Stimulated activated CD8-positive, alpha-beta memory T cell treated with anti-CD3 and anti-CD28 coated beads, Interleukin-4, amount 100 ng/mL, for 48 hours (primary cell): ENCODE results near the gene SYT9.

Source experiments
- DNase-seq: peaks from one replicate; pipeline ENCODE4 v3.0.0-alpha.2; 2020

SYT9 gene

GRCh38 chr11:7484645-7485044 is 232.9 kb downstream of the SYT9 start:
- no peak for DNase-seq

GRCh38 chr11:7485186-7486097 is 233.7 kb downstream of the SYT9 start, which contains the start of gene OLFML1:
Gene OLFML1 (plus strand): TSS chr11:7485506. CDS start chr11:7485876, 370 bp downstream.
- DNase-seq, result no peak

- DNase-seq, result no peak
These were observed 234.5 kb downstream of the SYT9 start for GRCh38 chr11:7486098-7486780.

GRCh38 chr11:7486781-7487140 is 235.1 kb downstream of the SYT9 start:
- DNase-seq, result no peak

- no peak for DNase-seq
These were observed 235.7 kb downstream of the SYT9 start for GRCh38 chr11:7487360-7487759.

- DNase-seq, result no peak
These were observed 237.0 kb downstream of the SYT9 start for GRCh38 chr11:7488681-7489080.

- no peak for DNase-seq
These were observed 237.7 kb downstream of the SYT9 start for GRCh38 chr11:7489376-7489775.

GRCh38 chr11:7490054-7490453 is 238.3 kb downstream of the SYT9 start:
- no peak for DNase-seq

- no peak for DNase-seq
These were observed 238.8 kb downstream of the SYT9 start for GRCh38 chr11:7490535-7490934.

- no peak for DNase-seq
These were observed 240.5 kb downstream of the SYT9 start for GRCh38 chr11:7492253-7492652.

- no peak for DNase-seq
These were observed 242.0 kb downstream of the SYT9 start for GRCh38 chr11:7493670-7494069.

- DNase-seq, result no peak
These were observed 242.5 kb downstream of the SYT9 start for GRCh38 chr11:7494086-7494745.

GRCh38 chr11:7495882-7496551 is 244.3 kb downstream of the SYT9 start:
- DNase-seq, result no peak

- no peak for DNase-seq
These were observed 246.5 kb downstream of the SYT9 start for GRCh38 chr11:7498193-7498592.

- no peak for DNase-seq
These were observed 247.4 kb downstream of the SYT9 start for GRCh38 chr11:7499081-7499480.

- DNase-seq, result no peak
These were observed 248.5 kb downstream of the SYT9 start for GRCh38 chr11:7500251-7500650.

GRCh38 chr11:7501251-7501650 is 249.5 kb downstream of the SYT9 start:
- no peak for DNase-seq

- no peak for DNase-seq
These were observed 250.2 kb downstream of the SYT9 start for GRCh38 chr11:7501894-7502293.

GRCh38 chr11:7506243-7506642 is 254.5 kb downstream of the SYT9 start:
- no peak for DNase-seq

GRCh38 chr11:7508087-7508486 is 256.4 kb downstream of the SYT9 start:
- DNase-seq, result no peak

- DNase-seq, result no peak
These were observed 258.3 kb downstream of the SYT9 start for GRCh38 chr11:7509966-7510365.

- no peak for DNase-seq
These were observed 259.7 kb downstream of the SYT9 start for GRCh38 chr11:7511401-7511800.
